KMS-11 (cell line): ENCODE measurements around the gene APBA2.
A peak's percentile ranks its signal among the peaks of the same experiment; 100 is the strongest.

Experiments used
- H2AFZ ChIP-seq: fragments of 200-600 bp; sonication (generic); 2 replicates; pipeline ENCODE4 v1.6.1; 2016; ENCODE audit warnings: antibody characterized with exemption, mixed run types, low read depth
- H3K27ac ChIP-seq: fragments of 200-600 bp; sonication (generic); 2 replicates; pipeline ENCODE4 v1.6.1; 2016; ENCODE audit warnings: mild to moderate bottlenecking, mixed run types
- H3K27me3 ChIP-seq: fragments of 200-600 bp; sonication (generic); 2 replicates; pipeline ENCODE4 v1.6.1; 2017; ENCODE audit warnings: mild to moderate bottlenecking, low read depth, mixed run types, moderate library complexity; ENCODE audit not compliant: insufficient read depth
- H3K36me3 ChIP-seq: fragments of 200-600 bp; sonication (generic); 2 replicates; pipeline ENCODE4 v1.6.1; 2017; ENCODE audit warnings: mild to moderate bottlenecking, mixed run types; ENCODE audit not compliant: insufficient read depth
- H3K4me1 ChIP-seq: fragments of 200-600 bp; sonication (generic); 2 replicates; pipeline ENCODE4 v1.6.1; 2016; ENCODE audit warnings: mild to moderate bottlenecking, low read depth, mixed run types; ENCODE audit not compliant: poor library complexity, severe bottlenecking
- H3K4me2 ChIP-seq: fragments of 200-600 bp; sonication (generic); 2 replicates; pipeline ENCODE4 v1.7.0; 2016; ENCODE audit warnings: mild to moderate bottlenecking, mixed run types
- H3K4me3 ChIP-seq: fragments of 200-600 bp; sonication (generic); IDR thresholded peaks from 2 replicates; pipeline ENCODE4 v1.6.1; 2017; ENCODE audit warnings: low read depth, low read length, mixed read lengths; ENCODE audit not compliant: insufficient read depth
- H3K79me2 ChIP-seq: fragments of 200-600 bp; sonication (generic); 2 replicates; pipeline ENCODE4 v1.6.1; 2016; ENCODE audit warnings: low read depth, mixed run types; ENCODE audit not compliant: insufficient read depth
- H3K9ac ChIP-seq: fragments of 200-600 bp; sonication (generic); 2 replicates; pipeline ENCODE4 v1.6.1; 2016; ENCODE audit warnings: mild to moderate bottlenecking, mixed run types
- H4K20me1 ChIP-seq: fragments of 200-600 bp; sonication (generic); 2 replicates; pipeline ENCODE4 v1.6.1; 2016; ENCODE audit warnings: mild to moderate bottlenecking, mixed run types; ENCODE audit not compliant: insufficient read depth
- CTCF ChIP-seq: fragments of 200-600 bp; sonication (generic); conservative IDR thresholded peaks from 2 replicates; pipeline ENCODE4 v1.6.1; 2017; ENCODE audit warnings: low read depth, mild to moderate bottlenecking, antibody characterized with exemption, low read length, moderate library complexity, mixed read lengths

APBA2 gene

GRCh38 chr15:28974142-28974541, 88.4 kb downstream of the APBA2 start:
- H4K20me1 ChIP-seq, result no peaks in the 10 kb centered on the region
- no peak overlapping the region for H3K9ac ChIP-seq
- H3K4me2 ChIP-seq, result no peak overlapping the region
- peaks cover 9% of the 10 kb centered on the region for H3K4me1 ChIP-seq
- no peak overlapping the region for H2AFZ ChIP-seq
- no peaks in the 10 kb centered on the region; the same call in 1 of the 2 replicates for H3K36me3 ChIP-seq
- H3K79me2 ChIP-seq, result no peaks in the 10 kb centered on the region
- H3K27me3 ChIP-seq, result no peaks in the 10 kb centered on the region
- TF ChIP-seq CTCF, result no peak
- no peak overlapping the region for H3K27ac ChIP-seq
- no peak overlapping the region for H3K4me3 ChIP-seq

- Histone ChIP-seq H3K4me2 (no peak overlapping the region), H2AFZ (no peak overlapping the region), H4K20me1 (no peaks in the 10 kb centered on the region), H3K4me3 (no peak overlapping the region), H3K79me2 (no peaks in the 10 kb centered on the region), H3K27me3 (no peaks in the 10 kb centered on the region), H3K27ac (no peak overlapping the region), H3K9ac (no peak overlapping the region), H3K36me3 (no peaks in the 10 kb centered on the region; the same call in 1 of the 2 replicates), H3K4me1 (peaks cover 9% of the 10 kb centered on the region)
- peak; percentile 89 for TF ChIP-seq CTCF
These were observed 90.0 kb downstream of the APBA2 start for GRCh38 chr15:28975766-28976179.

DNA sequence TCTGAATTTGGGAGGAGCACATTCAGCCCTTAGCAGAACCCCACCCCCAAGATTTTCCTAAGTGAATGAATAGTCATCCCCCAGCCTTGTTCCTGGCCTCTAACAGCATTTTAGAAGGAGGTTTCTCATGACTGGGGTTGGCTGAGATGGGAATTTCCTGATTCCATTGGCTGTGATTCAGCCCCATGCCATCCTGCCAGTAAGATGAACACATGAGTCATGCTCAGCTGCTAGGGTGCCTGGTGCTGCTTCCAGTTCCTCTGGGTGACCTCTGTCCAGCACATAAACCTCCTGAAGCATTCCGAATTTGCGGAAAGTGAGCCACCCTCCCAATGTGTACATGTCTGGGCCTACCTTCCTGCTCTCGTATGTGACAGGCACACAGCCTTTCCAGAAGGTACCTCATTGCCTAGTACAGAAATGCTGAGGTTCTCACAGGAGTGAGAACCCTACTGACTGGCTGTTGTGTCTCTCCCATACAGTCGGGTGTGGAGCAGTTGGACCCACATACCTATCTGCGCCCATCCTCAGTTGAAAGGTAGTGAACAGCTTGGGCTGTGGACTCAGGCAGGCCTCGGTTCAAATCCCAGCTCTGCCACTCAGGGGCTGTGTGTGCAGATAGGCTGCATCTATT, 91.7 kb downstream of the APBA2 start:
- H2AFZ ChIP-seq, result no peak overlapping the region
- peaks cover 9% of the 10 kb centered on the region for H3K4me1 ChIP-seq
- no peak overlapping the region for H3K4me3 ChIP-seq
- TF ChIP-seq CTCF, result no peak
- H3K9ac ChIP-seq, result no peak overlapping the region
- H3K4me2 ChIP-seq, result no peak overlapping the region
- no peaks in the 10 kb centered on the region; the same call in 1 of the 2 replicates for H3K36me3 ChIP-seq
- no peaks in the 10 kb centered on the region for H3K27me3 ChIP-seq
- H3K27ac ChIP-seq, result no peak overlapping the region
- no peaks in the 10 kb centered on the region for H3K79me2 ChIP-seq
- H4K20me1 ChIP-seq, result no peaks in the 10 kb centered on the region

- Histone ChIP-seq H2AFZ (no peak overlapping the region), H3K36me3 (no peaks in the 10 kb centered on the region; the same call in 1 of the 2 replicates), H3K27ac (no peak overlapping the region), H3K4me3 (no peak overlapping the region), H3K4me2 (no peak overlapping the region), H3K79me2 (no peaks in the 10 kb centered on the region), H3K4me1 (peaks cover 9% of the 10 kb centered on the region), H4K20me1 (no peaks in the 10 kb centered on the region), H3K27me3 (no peaks in the 10 kb centered on the region), H3K9ac (no peak overlapping the region)
- no peak for TF ChIP-seq CTCF
These were observed 92.2 kb downstream of the APBA2 start for GRCh38 chr15:28978011-28978378.
